Heart right ventricle (tissue), 16 donors: Measurements from ENCODE around the gene FAM163B. TPM values are rescaled to one million over a fixed set of nuclear protein-coding genes. Genes with fewer than 3 reads are reported as not detected.

Source experiments
- ATAC-seq, 8 donors: fragments of 200-7000 bp; cut with Tn5 transposase; one replicate each; pipeline ENCODE4 v1.9.1; 2020; ENCODE audit warnings: mild to moderate bottlenecking in 8 of 8, moderate library complexity in 8 of 8, moderate number of reproducible peaks in 1 of 8
- DNase-seq, 2 donors: peaks; one replicate each; pipeline ENCODE4 v3.0.0-alpha.2; 2020
- H3K27ac ChIP-seq, 10 donors: fragments of 200-600 bp; sonication (generic) in 2 of 10; one replicate each; pipeline versions ENCODE4 v1.5.0 to v1.8.0; 2020 to 2022; ENCODE audit warnings: mild to moderate bottlenecking in 3 of 10
- H3K27me3 ChIP-seq, 7 donors: fragments of 200-600 bp; one replicate each; pipeline ENCODE4 v1.8.0; 2021 to 2022; ENCODE audit warnings: mild to moderate bottlenecking in 2 of 7
- H3K36me3 ChIP-seq, 9 donors: fragments of 200-600 bp; sonication (generic) in 1 of 9; one replicate each; pipeline versions ENCODE4 v1.5.0 to v1.8.0; 2020 to 2022; ENCODE audit warnings: mild to moderate bottlenecking in 2 of 9
- H3K4me1 ChIP-seq, 9 donors: fragments of 200-600 bp; sonication (generic) in 1 of 9; one replicate each; pipeline versions ENCODE4 v1.5.0 to v1.8.0; 2020 to 2022; ENCODE audit warnings: mild to moderate bottlenecking in 4 of 9
- H3K4me3 ChIP-seq, 10 donors: fragments of 200-600 bp; sonication (generic) in 2 of 10; one replicate each; pipeline versions ENCODE4 v1.5.0 to v1.8.0; 2020 to 2022; ENCODE audit warnings: mild to moderate bottlenecking in 7 of 10, moderate library complexity in 2 of 10
- H3K9me3 ChIP-seq, 11 donors: fragments of 200-600 bp in 10 of 11; sonication (generic) in 2 of 11; one replicate each; pipeline versions ENCODE4 v1.5.0 to v1.8.0; 2013 to 2022; ENCODE audit warnings: mild to moderate bottlenecking in 2 of 11, control low read depth in 1 of 11, moderate library complexity in 1 of 11
- WGBS, 2 donors: extraction: QIAGEN DNeasy Blood & Tissue Kit; methylation state at CpG; one replicate each; pipeline ENCODE4 v1.1.7; 2013; ENCODE audit warnings: inconsistent platforms in 1 of 2; 5-methylcytosine and 5-hydroxymethylcytosine counted together
- intact Hi-C, 10 donors: fragments of 100-400 bp; cut with DNase I; formaldehyde crosslinking; loops; one replicate each; pipeline versions ENCODE4 v1.11.1 to v1.14.2; 2022
- polyA plus RNA-seq, 2 donors: library from polyadenylated mRNA; stranded (reverse); fragments of 200-250 nt; gene quantifications; one replicate each; pipeline ENCODE4 v1.2.3, GENCODE V29; 2013
- total RNA-seq, 10 donors: library from RNA; stranded (reverse); fragmentation: NEBNext Ultra II Directional in 3 of 10; extraction: Animal tissue kit (Norgen Biotek cat#: 25700) in 3 of 10; gene quantifications; one replicate each; pipeline versions ENCODE4 v1.2.1 to v1.2.4, GENCODE V29; 2021 to 2023
- TF ChIP-seq, protein P1 (sequence below), 9 donors: fragments of 200-600 bp; sonication (generic) in 2 of 9; IDR thresholded peaks; one replicate each; pipeline versions ENCODE4 v1.5.0 to v1.8.0; 2021 to 2022; ENCODE audit warnings: antibody characterized with exemption in 9 of 9, mild to moderate bottlenecking in 5 of 9, moderate library complexity in 1 of 9
- donor health status: Arrhythmogenic right ventricular cardiomyopathy.
- donor health status: ischemic (EF 13 %, LVEDD 7.1; RV severe dilation, severe dysfunction).
- donor health status: healthy with polysubstance abuse.
- donor health status: DM: no; HTN: yes; CAD: no.
- donor health status: DM: no; HTN: no; CAD: no.
- donor health status: ischemic (EF 25% LVEDD 6.9; RV normal size, moderate dysfunction).
- donor health status: ischemic (EF 25% LVEDD 5.7; RV mildly dilated, moderate dysfunction).
- donor health status: healthy.
- donor health status: DM: yes; HTN: yes; CAD: no.
- donor health status: Ischemic cardiomyopathy.
- donor health status: ischemic (EF 35%, LVEDD 5.7; RV mildly dilated, moderate dysfunction).
- donor health status: nonischemic (EF 11% LVEDD 7.7; RV severe dilation, severe dysfunction).
- donor health status: DM: yes; HTN: yes; CAD: no.
- donor health status: PGD.
- donor health status: ischemic (EF 29% LVEDD 5.4; RV normal size, mild dysfunction).
- donor health status: nonischemic (EF 23%, LVEDD 6.1; RV moderate dilation, normal function).

The FAM163B gene
- total and polyA plus RNA-seq, 12 donors = 0.19 TPM; not detected in 11

DNA sequence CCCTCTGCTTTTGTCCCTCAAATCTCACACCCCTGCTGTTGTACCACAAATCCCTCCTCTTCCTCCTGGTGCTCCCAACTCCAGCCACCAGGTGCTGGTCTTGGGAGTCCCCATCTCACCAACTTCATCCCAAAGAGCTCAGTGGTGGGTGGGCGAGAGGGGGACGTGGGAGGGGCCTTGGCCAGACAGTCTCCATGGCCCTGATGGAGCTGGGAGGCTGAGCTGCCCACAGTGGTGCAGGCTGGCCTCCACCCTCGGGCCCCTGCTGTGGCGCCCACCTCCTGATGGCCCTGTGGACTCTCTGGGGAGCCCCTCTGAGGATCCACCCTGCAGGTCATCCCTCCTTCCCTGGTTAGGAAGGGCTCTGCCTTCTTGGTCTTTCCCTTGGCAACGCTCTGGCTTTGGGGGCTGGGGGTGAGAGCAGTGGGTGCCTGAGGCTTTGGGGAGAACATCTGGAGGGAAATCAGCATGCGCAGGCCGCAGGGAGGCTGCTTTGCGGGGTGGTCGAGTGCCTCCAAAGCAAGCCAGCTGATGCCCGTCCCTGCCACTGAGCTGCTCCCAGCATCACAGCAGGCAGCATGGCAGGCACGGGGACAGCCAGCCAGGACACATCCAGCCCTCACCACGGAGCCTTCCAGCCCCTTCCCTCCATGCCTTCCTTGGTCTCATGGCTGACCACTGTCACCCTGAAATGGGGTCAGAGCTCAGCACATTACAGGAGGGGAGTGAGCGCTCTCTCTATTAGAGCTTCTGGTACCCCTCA is 7.6 kb upstream of the FAM163B start:
- DNase-seq (no peak), ATAC-seq (no peak)
- WGBS, 2 donors = 78 to 81% methylated on average over 13 of the region's 13 CpGs
- no peaks in the 10 kb centered on the region for H3K4me1 ChIP-seq
- H3K27ac ChIP-seq = no peak overlapping the region
- intact Hi-C loops = loop anchor here in 1 of 10 donors (10.0 kb wide), 1 partner anchor 108 kb away; no protein-coding TSS in a partner anchor
- no peaks in the 10 kb centered on the region for H3K9me3 ChIP-seq
- TF ChIP-seq, protein P1, sequence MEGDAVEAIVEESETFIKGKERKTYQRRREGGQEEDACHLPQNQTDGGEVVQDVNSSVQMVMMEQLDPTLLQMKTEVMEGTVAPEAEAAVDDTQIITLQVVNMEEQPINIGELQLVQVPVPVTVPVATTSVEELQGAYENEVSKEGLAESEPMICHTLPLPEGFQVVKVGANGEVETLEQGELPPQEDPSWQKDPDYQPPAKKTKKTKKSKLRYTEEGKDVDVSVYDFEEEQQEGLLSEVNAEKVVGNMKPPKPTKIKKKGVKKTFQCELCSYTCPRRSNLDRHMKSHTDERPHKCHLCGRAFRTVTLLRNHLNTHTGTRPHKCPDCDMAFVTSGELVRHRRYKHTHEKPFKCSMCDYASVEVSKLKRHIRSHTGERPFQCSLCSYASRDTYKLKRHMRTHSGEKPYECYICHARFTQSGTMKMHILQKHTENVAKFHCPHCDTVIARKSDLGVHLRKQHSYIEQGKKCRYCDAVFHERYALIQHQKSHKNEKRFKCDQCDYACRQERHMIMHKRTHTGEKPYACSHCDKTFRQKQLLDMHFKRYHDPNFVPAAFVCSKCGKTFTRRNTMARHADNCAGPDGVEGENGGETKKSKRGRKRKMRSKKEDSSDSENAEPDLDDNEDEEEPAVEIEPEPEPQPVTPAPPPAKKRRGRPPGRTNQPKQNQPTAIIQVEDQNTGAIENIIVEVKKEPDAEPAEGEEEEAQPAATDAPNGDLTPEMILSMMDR (IDR thresholded peaks at IDR 0.05) = no peak
- H3K27me3 ChIP-seq = peaks cover 0 to 88% (median 73%) of the 10 kb centered on the region in 7 donors
- no peaks in the 10 kb centered on the region for H3K36me3 ChIP-seq
- H3K4me3 ChIP-seq = no peak overlapping the region

DNA sequence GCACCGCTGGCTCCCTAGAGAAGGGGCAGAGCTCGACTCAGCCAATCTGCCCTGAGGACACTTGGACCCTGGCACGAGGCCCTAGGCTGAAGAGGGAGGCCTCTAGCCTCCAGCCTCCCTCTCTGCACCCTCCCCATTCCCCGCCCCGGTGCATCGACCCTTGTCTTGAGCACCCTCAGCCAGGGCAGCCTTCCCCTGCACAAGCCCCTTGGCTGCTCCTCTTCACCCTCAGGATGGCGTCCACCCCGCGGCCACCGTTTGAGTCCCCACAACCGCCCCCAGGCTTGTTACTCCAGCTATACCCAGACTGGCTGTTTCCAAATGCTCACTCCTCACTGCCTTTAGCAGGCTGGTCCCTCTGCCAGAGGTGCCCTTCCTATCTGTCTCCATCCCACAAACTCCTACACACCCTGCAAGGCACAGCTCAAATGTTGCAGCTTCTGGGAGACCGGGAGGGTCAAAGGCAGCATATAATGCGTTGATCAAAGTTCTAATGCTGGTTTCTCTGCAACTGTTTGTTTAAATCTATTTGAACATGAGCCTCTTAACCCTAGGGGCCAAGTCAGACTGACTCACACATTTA is 6.5 kb upstream of the FAM163B start:
- peaks cover 0 to 90% (median 78%) of the 10 kb centered on the region in 7 donors for H3K27me3 ChIP-seq
- TF ChIP-seq, protein P1 (IDR thresholded peaks at IDR 0.05) = no peak
- H3K4me1 ChIP-seq = no peaks in the 10 kb centered on the region
- H3K4me3 ChIP-seq = no peak overlapping the region
- no peaks in the 10 kb centered on the region for H3K36me3 ChIP-seq
- intact Hi-C loops = loop anchor here in 1 of 10 donors (10.0 kb wide), 1 partner anchor 109 kb away; no protein-coding TSS in a partner anchor
- no peaks in the 10 kb centered on the region for H3K9me3 ChIP-seq
- WGBS, 2 donors = 69 to 77% methylated on average over 13 of the region's 13 CpGs
- ATAC-seq = no peak
- no peak overlapping the region for H3K27ac ChIP-seq
- no peak for DNase-seq

DNA sequence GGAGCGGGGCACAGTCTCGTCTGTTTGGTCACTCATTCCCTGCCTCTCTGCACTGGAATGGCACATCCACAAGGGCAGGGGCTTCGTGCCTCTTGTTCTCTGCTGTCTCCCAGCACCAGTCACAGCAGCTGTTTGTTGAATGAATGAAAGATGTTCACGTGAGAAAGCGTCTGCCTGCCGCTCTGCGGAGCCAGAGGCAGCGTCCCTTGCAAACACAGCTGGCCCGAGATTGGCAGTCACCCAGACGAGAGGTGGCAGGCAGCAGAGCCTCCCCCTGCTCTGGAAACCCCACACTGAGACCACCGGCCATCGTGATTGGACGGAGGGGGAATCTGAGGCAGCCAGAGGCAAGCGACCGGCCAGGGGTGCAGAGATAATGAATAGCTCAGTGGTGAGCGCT is 6.0 kb upstream of the FAM163B start:
- Histone ChIP-seq H3K27me3 (peaks cover 0 to 92% (median 83%) of the 10 kb centered on the region in 7 donors), H3K4me3 (no peak overlapping the region), H3K4me1 (no peaks in the 10 kb centered on the region), H3K9me3 (no peaks in the 10 kb centered on the region), H3K27ac (no peak overlapping the region), H3K36me3 (no peaks in the 10 kb centered on the region)
- intact Hi-C loops = loop anchor here in 1 of 10 donors (10.0 kb wide), 1 partner anchor 110 kb away; no protein-coding TSS in a partner anchor
- ATAC-seq (no peak), DNase-seq (no peak)
- TF ChIP-seq, protein P1 (IDR thresholded peaks at IDR 0.05) = no peak
- WGBS, 2 donors = 34% methylated on average over 16 of the region's 16 CpGs

DNA sequence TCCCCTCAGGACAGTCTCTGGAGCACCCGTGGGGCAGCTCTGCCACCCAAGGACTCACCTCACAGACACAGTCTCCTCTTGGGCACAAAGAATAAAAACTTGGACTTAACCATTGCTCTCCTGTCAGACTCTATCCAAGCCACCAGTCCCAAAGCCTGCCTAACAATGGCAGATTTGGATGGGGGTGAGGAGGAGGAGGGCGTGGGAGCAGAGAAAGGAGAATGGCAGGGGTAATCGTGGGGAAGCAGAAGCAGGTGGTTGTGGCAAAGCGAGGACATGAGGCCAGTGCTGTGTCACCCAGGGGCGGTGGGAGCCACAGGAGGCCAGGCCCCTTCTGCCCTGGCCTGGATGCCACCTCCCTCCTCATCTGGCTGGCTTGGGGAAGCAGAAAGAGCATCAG is 5.5 kb upstream of the FAM163B start:
- intact Hi-C loops = loop anchor here in 1 of 10 donors (10.0 kb wide), 1 partner anchor 110 kb away; no protein-coding TSS in a partner anchor
- TF ChIP-seq, protein P1 (IDR thresholded peaks at IDR 0.05) = no peak
- Histone ChIP-seq H3K27ac (no peak overlapping the region), H3K9me3 (no peaks in the 10 kb centered on the region), H3K36me3 (no peaks in the 10 kb centered on the region), H3K4me1 (no peaks in the 10 kb centered on the region), H3K4me3 (no peak overlapping the region), H3K27me3 (peaks cover 0 to 95% (median 88%) of the 10 kb centered on the region in 7 donors)
- ATAC-seq = no peak
- 61 to 72% methylated on average over 5 of the region's 5 CpGs for WGBS, 2 donors
- DNase-seq = no peak
